ENCODE measurements around the gene TMEM174.

DNA sequence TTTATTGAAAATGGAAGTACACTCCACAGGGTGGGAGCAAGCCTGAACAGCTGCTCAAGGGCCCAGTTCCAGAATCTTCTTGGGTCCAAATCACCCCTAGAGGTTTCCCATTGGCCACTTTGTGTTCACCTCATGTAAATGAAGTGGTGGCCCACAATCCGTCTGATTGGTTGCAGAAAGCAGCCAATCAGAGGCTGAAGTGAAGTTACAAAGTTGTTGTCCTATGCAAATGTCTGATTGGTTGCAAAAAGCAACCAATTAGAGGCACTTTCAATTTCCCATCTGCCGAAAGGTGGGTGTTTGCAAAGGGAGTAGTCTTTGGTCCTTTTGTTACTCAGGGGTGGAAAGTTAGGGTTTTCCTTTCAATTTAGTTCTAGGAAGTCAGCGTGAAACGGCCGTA lies 43.9 kb upstream of the TMEM174 start:
- no peak for TF ChIP-seq POLR2A (IDR thresholded peaks at IDR 0.05)
- no peak for TF ChIP-seq POLR2AphosphoS5 (IDR thresholded peaks at IDR 0.05)
- TF ChIP-seq, protein P1, sequence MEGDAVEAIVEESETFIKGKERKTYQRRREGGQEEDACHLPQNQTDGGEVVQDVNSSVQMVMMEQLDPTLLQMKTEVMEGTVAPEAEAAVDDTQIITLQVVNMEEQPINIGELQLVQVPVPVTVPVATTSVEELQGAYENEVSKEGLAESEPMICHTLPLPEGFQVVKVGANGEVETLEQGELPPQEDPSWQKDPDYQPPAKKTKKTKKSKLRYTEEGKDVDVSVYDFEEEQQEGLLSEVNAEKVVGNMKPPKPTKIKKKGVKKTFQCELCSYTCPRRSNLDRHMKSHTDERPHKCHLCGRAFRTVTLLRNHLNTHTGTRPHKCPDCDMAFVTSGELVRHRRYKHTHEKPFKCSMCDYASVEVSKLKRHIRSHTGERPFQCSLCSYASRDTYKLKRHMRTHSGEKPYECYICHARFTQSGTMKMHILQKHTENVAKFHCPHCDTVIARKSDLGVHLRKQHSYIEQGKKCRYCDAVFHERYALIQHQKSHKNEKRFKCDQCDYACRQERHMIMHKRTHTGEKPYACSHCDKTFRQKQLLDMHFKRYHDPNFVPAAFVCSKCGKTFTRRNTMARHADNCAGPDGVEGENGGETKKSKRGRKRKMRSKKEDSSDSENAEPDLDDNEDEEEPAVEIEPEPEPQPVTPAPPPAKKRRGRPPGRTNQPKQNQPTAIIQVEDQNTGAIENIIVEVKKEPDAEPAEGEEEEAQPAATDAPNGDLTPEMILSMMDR (IDR thresholded peaks at IDR 0.05), result no peak

All from breast epithelium (tissue), 3 donors.